Panc1 (cell line): ENCODE data around the gene TREM1.
A peak's percentile ranks its signal among the peaks of the same experiment; 100 is the strongest.

ENCODE experiments used
- POLR2AphosphoS5 ChIP-seq: IDR thresholded peaks from 2 replicates; pipeline ENCODE4 v1.6.1; 2012; ENCODE audit warnings: mild to moderate bottlenecking, low read depth, low read length, moderate library complexity
- REST ChIP-seq, 2 experiments: IDR thresholded peaks; 2 replicates each; pipeline ENCODE4 v1.6.1; 2011 to 2012; ENCODE audit warnings: low read depth in 2 of 2, control low read depth in 1 of 2, low read length in 1 of 2, mild to moderate bottlenecking in 1 of 2, moderate library complexity in 1 of 2; ENCODE audit not compliant: insufficient read depth in 1 of 2
- SIN3A ChIP-seq: IDR thresholded peaks from 2 replicates; pipeline ENCODE4 v1.6.1; 2012; ENCODE audit warnings: low read depth, mild to moderate bottlenecking, low read length, moderate library complexity, borderline replicate concordance; ENCODE audit not compliant: insufficient read depth
- TCF7L2 ChIP-seq: IDR thresholded peaks from 2 replicates; pipeline ENCODE4 v1.6.1; 2011; ENCODE audit warnings: mild to moderate bottlenecking, low read depth, low read length, inconsistent platforms
- TF ChIP-seq, protein P1 (sequence below): fragments of 450-650 bp; IDR thresholded peaks from 2 replicates; pipeline ENCODE4 v1.5.1; 2017; ENCODE audit warnings: mild to moderate bottlenecking

- TF ChIP-seq, protein P1, sequence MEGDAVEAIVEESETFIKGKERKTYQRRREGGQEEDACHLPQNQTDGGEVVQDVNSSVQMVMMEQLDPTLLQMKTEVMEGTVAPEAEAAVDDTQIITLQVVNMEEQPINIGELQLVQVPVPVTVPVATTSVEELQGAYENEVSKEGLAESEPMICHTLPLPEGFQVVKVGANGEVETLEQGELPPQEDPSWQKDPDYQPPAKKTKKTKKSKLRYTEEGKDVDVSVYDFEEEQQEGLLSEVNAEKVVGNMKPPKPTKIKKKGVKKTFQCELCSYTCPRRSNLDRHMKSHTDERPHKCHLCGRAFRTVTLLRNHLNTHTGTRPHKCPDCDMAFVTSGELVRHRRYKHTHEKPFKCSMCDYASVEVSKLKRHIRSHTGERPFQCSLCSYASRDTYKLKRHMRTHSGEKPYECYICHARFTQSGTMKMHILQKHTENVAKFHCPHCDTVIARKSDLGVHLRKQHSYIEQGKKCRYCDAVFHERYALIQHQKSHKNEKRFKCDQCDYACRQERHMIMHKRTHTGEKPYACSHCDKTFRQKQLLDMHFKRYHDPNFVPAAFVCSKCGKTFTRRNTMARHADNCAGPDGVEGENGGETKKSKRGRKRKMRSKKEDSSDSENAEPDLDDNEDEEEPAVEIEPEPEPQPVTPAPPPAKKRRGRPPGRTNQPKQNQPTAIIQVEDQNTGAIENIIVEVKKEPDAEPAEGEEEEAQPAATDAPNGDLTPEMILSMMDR, result peak; percentile 81
- no peak for TF ChIP-seq REST (IDR thresholded peaks at IDR 0.05; ENCODE audit: insufficient read depth in 1 of 2, low read depth in 2 of 2, low read length in 1 of 2)
- TF ChIP-seq POLR2AphosphoS5, result no peak
- no peak for TF ChIP-seq TCF7L2
- TF ChIP-seq SIN3A, result no peak
Measured at GRCh38 chr6:41306187-41306854, 19.8 kb upstream of the TREM1 start.
